ENCODE data around the gene DUSP6. TPM values are rescaled to one million over a fixed set of nuclear protein-coding genes. Genes with fewer than 3 reads are reported as not detected.

Gene DUSP6
- total RNA-seq, 4 donors from 2014 or later, result 22.9 to 83.4 (median 53.2) TPM

- Histone ChIP-seq H3K27ac (no peak overlapping the region), H3K9me3 (no peaks in the 10 kb centered on the region), H3K4me1 (no peaks in the 10 kb centered on the region), H3K36me3 (no peaks in the 10 kb centered on the region), H3K4me3 (no peak overlapping the region), H3K27me3 (no peaks in the 10 kb centered on the region)
- 65 to 78% methylated on average over 4 to 5 of the region's 5 CpGs for WGBS, 2 donors (ENCODE audit: low coverage in 1 of 2)
- in situ Hi-C loops (cut with MboI; ENCODE audit: low pct_ligation_motif_present in 1 of 4, low pct_unique_long_range_greater_than_20kb in 1 of 4, low sequenced_read_pairs in 3 of 4), result no loop called here
- DNase-seq, result no peak
- intact Hi-C loops (cut with DNase I; ENCODE audit: low total_unique reads), result no loop called here
- TF ChIP-seq CTCF (IDR thresholded peaks at IDR 0.05) (no peak), POLR2A (IDR thresholded peaks at IDR 0.05) (no peak), EP300 (IDR thresholded peaks at IDR 0.05; ENCODE audit: low read depth) (no peak), POLR2AphosphoS5 (IDR thresholded peaks at IDR 0.05) (no peak)
These were observed 45.4 kb downstream of the DUSP6 start for GRCh38 chr12:89306827-89307473.

GRCh38 chr12:89305373-89305772, 46.9 kb downstream of the DUSP6 start:
- WGBS, 2 donors (ENCODE audit: low coverage in 1 of 2), result 29 to 59% methylated on average over 1 of the region's 1 CpG
- in situ Hi-C loops (cut with MboI; ENCODE audit: low pct_ligation_motif_present in 1 of 4, low pct_unique_long_range_greater_than_20kb in 1 of 4, low sequenced_read_pairs in 3 of 4), result no loop called here
- H3K4me3 ChIP-seq, result no peak overlapping the region
- no peaks in the 10 kb centered on the region for H3K27me3 ChIP-seq
- no peak overlapping the region for H3K27ac ChIP-seq
- no peaks in the 10 kb centered on the region for H3K36me3 ChIP-seq
- intact Hi-C loops (cut with DNase I; ENCODE audit: low total_unique reads), result no loop called here
- no peaks in the 10 kb centered on the region for H3K9me3 ChIP-seq
- H3K4me1 ChIP-seq, result no peaks in the 10 kb centered on the region
- no peak for DNase-seq
- TF ChIP-seq POLR2AphosphoS5 (IDR thresholded peaks at IDR 0.05) (no peak), POLR2A (IDR thresholded peaks at IDR 0.05) (no peak), EP300 (IDR thresholded peaks at IDR 0.05; ENCODE audit: low read depth) (no peak), CTCF (IDR thresholded peaks at IDR 0.05) (no peak)

DNA sequence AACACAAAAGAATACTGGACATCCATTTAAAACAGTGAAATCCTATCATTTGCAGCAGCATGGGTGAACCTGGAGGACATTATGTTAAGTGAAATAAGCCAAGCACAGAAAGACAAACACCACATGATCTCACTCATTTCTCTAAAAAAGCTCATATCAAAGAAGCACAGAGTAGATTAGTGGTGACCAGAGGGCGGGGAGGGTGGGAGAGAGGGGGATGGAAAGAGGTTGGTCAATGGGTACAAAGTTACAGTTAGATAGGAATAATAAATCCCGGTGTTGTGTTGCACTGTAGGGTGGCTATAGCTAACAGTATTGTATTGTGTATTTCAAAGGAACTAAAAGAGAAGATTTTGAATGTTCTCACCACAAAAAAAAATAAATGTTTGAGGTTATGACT, 52.4 kb downstream of the DUSP6 start:
- H3K4me3 ChIP-seq, result no peak overlapping the region

GRCh38 chr12:89299417-89299816, 52.9 kb downstream of the DUSP6 start:
- H3K9me3 ChIP-seq, result no peaks in the 10 kb centered on the region
- no peaks in the 10 kb centered on the region for H3K27me3 ChIP-seq
- TF ChIP-seq POLR2A (IDR thresholded peaks at IDR 0.05) (no peak), EP300 (IDR thresholded peaks at IDR 0.05; ENCODE audit: low read depth) (no peak), POLR2AphosphoS5 (IDR thresholded peaks at IDR 0.05) (no peak), CTCF (IDR thresholded peaks at IDR 0.05) (no peak)
- intact Hi-C loops (cut with DNase I; ENCODE audit: low total_unique reads) (no loop called here), in situ Hi-C loops (cut with MboI; ENCODE audit: low pct_ligation_motif_present in 1 of 4, low pct_unique_long_range_greater_than_20kb in 1 of 4, low sequenced_read_pairs in 3 of 4) (no loop called here)
- H3K27ac ChIP-seq, result no peak overlapping the region
- no peak for DNase-seq
- no peaks in the 10 kb centered on the region for H3K36me3 ChIP-seq
- H3K4me1 ChIP-seq, result no peaks in the 10 kb centered on the region
- H3K4me3 ChIP-seq, result no peak overlapping the region

More for the DNA sequence above, 52.4 kb downstream of the DUSP6 start:
- Histone ChIP-seq H3K4me1 (no peaks in the 10 kb centered on the region), H3K9me3 (no peaks in the 10 kb centered on the region), H3K27ac (no peak overlapping the region), H3K27me3 (no peaks in the 10 kb centered on the region), H3K36me3 (no peaks in the 10 kb centered on the region)
- in situ Hi-C loops (cut with MboI; ENCODE audit: low pct_ligation_motif_present in 1 of 4, low pct_unique_long_range_greater_than_20kb in 1 of 4, low sequenced_read_pairs in 3 of 4), result no loop called here
- TF ChIP-seq POLR2A (IDR thresholded peaks at IDR 0.05), result no peak
- TF ChIP-seq EP300 (IDR thresholded peaks at IDR 0.05; ENCODE audit: low read depth), result no peak
- no peak for TF ChIP-seq CTCF (IDR thresholded peaks at IDR 0.05)
- TF ChIP-seq POLR2AphosphoS5 (IDR thresholded peaks at IDR 0.05), result no peak
- no peak for DNase-seq
- WGBS, 2 donors (ENCODE audit: low coverage in 1 of 2), result 64 to 76% methylated on average over 2 of the region's 2 CpGs
- intact Hi-C loops (cut with DNase I; ENCODE audit: low total_unique reads), result no loop called here

Small RNAs within 50 kb of the gene (small RNA-seq; reads per million reads assigned to genes)
- 0 reads per million in 4 donors for gene MRPS6P4

Other genes with a start within 250 kb of the DUSP6 start
- gene GALNT4, start 172.3 kb upstream of the DUSP6 start, total RNA-seq, result 10 to 100 TPM; 11.5 to 37.2 (median 26.1) TPM
- 10 to 100 TPM in 3 of 4 donors, 1 to 10 TPM in 1; 7.8 to 68.5 (median 33.8) TPM for gene POC1B, start 173.5 kb upstream of the DUSP6 start, total RNA-seq

All from transverse colon (tissue), 4 donors.